Keratinocyte (primary cell): Measurements from ENCODE around the gene RNU2-63P. TPM values are rescaled to one million over a fixed set of nuclear protein-coding genes. Genes with fewer than 3 reads are reported as not detected.
A peak's percentile ranks its signal among the peaks of the same experiment; 100 is the strongest.

Experiments used
- DNase-seq: peaks from one replicate; pipeline ENCODE4 v3.0.0-alpha.2; 2011; ENCODE audit warnings: low read depth, missing footprints, low spot score
- FAIRE-seq: peaks from 2 replicates; lab custom pipeline; 2011; peaks lifted over from hg19 to GRCh38; lab: Jason Lieb, UNC
- H2AFZ ChIP-seq: 2 replicates; pipeline ENCODE4 v1.6.0; 2012; ENCODE audit warnings: low read length, control low read depth, inconsistent platforms; ENCODE audit not compliant: control insufficient read depth
- H3K27ac ChIP-seq: 2 replicates; pipeline ENCODE4 v1.5.1; 2011; ENCODE audit warnings: low read length; ENCODE audit not compliant: control insufficient read depth, insufficient read depth
- H3K27me3 ChIP-seq: 3 replicates; pipeline ENCODE4 v1.6.0; 2011; ENCODE audit warnings: low read length; ENCODE audit not compliant: control insufficient read depth, insufficient read depth; ENCODE audit errors: extremely low read depth
- H3K36me3 ChIP-seq, 2 experiments: 2 replicates in 1 of 2; 3 replicates in 1 of 2; pipeline ENCODE4 v1.5.1; 2011; ENCODE audit warnings: low read length in 2 of 2, mild to moderate bottlenecking in 1 of 2; ENCODE audit not compliant: control insufficient read depth in 2 of 2, insufficient read depth in 2 of 2; ENCODE audit errors: extremely low read depth in 1 of 2
- H3K4me1 ChIP-seq: 3 replicates; pipeline ENCODE4 v1.5.1; 2011; ENCODE audit warnings: low read length; ENCODE audit not compliant: control insufficient read depth, insufficient read depth; ENCODE audit errors: extremely low read depth
- H3K4me2 ChIP-seq: 3 replicates; pipeline ENCODE4 v1.6.0; 2011; ENCODE audit warnings: low read depth, low read length; ENCODE audit not compliant: control insufficient read depth, insufficient read depth; ENCODE audit errors: extremely low read depth
- H3K4me3 ChIP-seq, 3 experiments: fragments of 200-600 bp in 1 of 3; sonication (generic) in 1 of 3; 2 replicates in 2 of 3; 3 replicates in 1 of 3; pipeline ENCODE4 v1.5.1; 2011 to 2016; ENCODE audit warnings: low read length in 3 of 3, mild to moderate bottlenecking in 3 of 3, control low read depth in 2 of 3, inconsistent platforms in 1 of 3, low read depth in 1 of 3, mixed read lengths in 1 of 3, mixed run types in 1 of 3, moderate library complexity in 1 of 3; ENCODE audit not compliant: control insufficient read depth in 2 of 3, insufficient read depth in 2 of 3; ENCODE audit errors: extremely low read depth in 1 of 3
- H3K79me2 ChIP-seq: 2 replicates; pipeline ENCODE4 v1.6.0; 2012; ENCODE audit warnings: low read length; ENCODE audit not compliant: control insufficient read depth, insufficient read depth
- H3K9ac ChIP-seq: 3 replicates; pipeline ENCODE4 v1.6.0; 2011; ENCODE audit warnings: low read length; ENCODE audit not compliant: control insufficient read depth, insufficient read depth; ENCODE audit errors: extremely low read depth
- H3K9me1 ChIP-seq: 3 replicates; pipeline ENCODE4 v1.6.0; 2011; ENCODE audit warnings: low read length; ENCODE audit not compliant: control insufficient read depth, insufficient read depth; ENCODE audit errors: extremely low read depth
- H3K9me3 ChIP-seq: 2 replicates; pipeline ENCODE4 v1.5.1; 2012; ENCODE audit warnings: low read depth, low read length; ENCODE audit not compliant: control insufficient read depth
- H4K20me1 ChIP-seq: 3 replicates; pipeline ENCODE4 v1.6.0; 2011; ENCODE audit warnings: low read length; ENCODE audit not compliant: control insufficient read depth, insufficient read depth; ENCODE audit errors: extremely low read depth
- CTCF ChIP-seq, 3 experiments: IDR thresholded peaks in 1 of 3; conservative IDR thresholded peaks in 1 of 3; optimal IDR thresholded peaks in 1 of 3; 2 replicates in 2 of 3; 3 replicates in 1 of 3; pipeline versions ENCODE3 to v1.5.1; 2011; ENCODE audit warnings: low read length in 3 of 3, mild to moderate bottlenecking in 3 of 3, moderate library complexity in 2 of 3, control low read depth in 1 of 3, inconsistent platforms in 1 of 3; ENCODE audit not compliant: insufficient read depth in 2 of 3; ENCODE audit errors: extremely low read depth in 1 of 3
- EZH2 ChIP-seq: IDR thresholded peaks from one replicate; pipeline ENCODE4 v1.6.1; 2012; ENCODE audit warnings: inconsistent platforms, mild to moderate bottlenecking, low read length, moderate library complexity
- dilution Hi-C: fragments of 300-500 bp; cut with MboI; formaldehyde crosslinking; loops from one replicate; pipeline ENCODE4 v1.7.0; 2020; ENCODE audit warnings: low sequenced_read_pairs; ENCODE audit not compliant: extremely low pct_ligation_motif_present
- polyA plus RNA-seq, 5 experiments: library from polyadenylated mRNA; depleted of rRNA in 3 of 5; stranded (reverse) in 3 of 5; stranded (forward) in 1 of 5; unstranded in 1 of 5; fragments of >200 nt; gene quantifications; 1 replicate in 1 of 5; 2 replicates in 3 of 5; 3 replicates in 1 of 5; pipeline versions ENCODE4 v1.2.1 to v1.2.3, GENCODE V29; 2011 to 2012; ENCODE audit warnings: missing spikeins in 2 of 5, low read depth in 1 of 5, low replicate concordance in 1 of 5

The RNU2-63P gene
- polyA plus RNA-seq, 1 donor (not counting 4 experiments of a cell fraction or from before 2014, with no cell fraction given) = 2.4 TPM

GRCh38 chr2:88053934-88054781 lies 37.8 kb upstream of the RNU2-63P start:
- peak overlapping the region; percentile 69 to 80 (median 72) for H3K4me3 ChIP-seq
- no peaks in the 10 kb centered on the region for H3K27me3 ChIP-seq
- H3K79me2 ChIP-seq = peaks cover 20% of the 10 kb centered on the region
- dilution Hi-C loops = no loop called here
- FAIRE-seq (no peak), DNase-seq (no peak)
- peaks cover 0 to 1% of the 10 kb centered on the region in 2 experiments for H3K36me3 ChIP-seq
- no peaks in the 10 kb centered on the region for H4K20me1 ChIP-seq
- no peaks in the 10 kb centered on the region for H3K9me3 ChIP-seq
- peak overlapping the region; percentile 84 for H3K9ac ChIP-seq
- H3K4me1 ChIP-seq = peaks cover 14% of the 10 kb centered on the region
- no peaks in the 10 kb centered on the region for H3K9me1 ChIP-seq
- TF ChIP-seq EZH2 (no peak), CTCF (optimal IDR thresholded peaks at IDR 0.05 in 1 of 3, IDR thresholded peaks at IDR 0.05 in 1 of 3, conservative IDR thresholded peaks at IDR 0.05 in 1 of 3; ENCODE audit: extremely low read depth in 1 of 3, insufficient read depth in 2 of 3, low read length in 3 of 3) (no peak)
- peak overlapping the region; percentile 85 for H3K4me2 ChIP-seq
- no peak overlapping the region for H2AFZ ChIP-seq
- H3K27ac ChIP-seq = peak overlapping the region; percentile 78

- Histone ChIP-seq H3K9me3 (no peaks in the 10 kb centered on the region), H3K4me1 (peaks cover 14% of the 10 kb centered on the region), H3K9ac (no peak overlapping the region), H4K20me1 (no peaks in the 10 kb centered on the region), H2AFZ (no peak overlapping the region), H3K27me3 (no peaks in the 10 kb centered on the region), H3K36me3 (peaks cover 0 to 1% of the 10 kb centered on the region in 2 experiments), H3K79me2 (peaks cover 20% of the 10 kb centered on the region), H3K9me1 (no peaks in the 10 kb centered on the region), H3K27ac (no peak overlapping the region), H3K4me3 (no peak overlapping the region), H3K4me2 (peak overlapping the region; percentile 26)
- no peak for TF ChIP-seq EZH2
- FAIRE-seq (no peak), DNase-seq (no peak)
- dilution Hi-C loops = no loop called here
Observed at GRCh38 chr2:88053296-88053695, 36.9 kb upstream of the RNU2-63P start.
